ENCODE data around the gene HOXC6.

The HOXC6 gene

GRCh38 chr12:54015018-54015931 is 13.0 kb upstream of the HOXC6 start:
- DNase-seq (ENCODE audit: extremely low read depth, low read depth), result no peak
- TF ChIP-seq CTCF (IDR thresholded peaks at IDR 0.05; ENCODE audit: low read depth, low read length), result no peak

- TF ChIP-seq CTCF (IDR thresholded peaks at IDR 0.05; ENCODE audit: low read depth, low read length), result no peak
- no peak for DNase-seq (ENCODE audit: extremely low read depth, low read depth)
Observed at GRCh38 chr12:54016051-54016450, 12.2 kb upstream of the HOXC6 start.

DNA sequence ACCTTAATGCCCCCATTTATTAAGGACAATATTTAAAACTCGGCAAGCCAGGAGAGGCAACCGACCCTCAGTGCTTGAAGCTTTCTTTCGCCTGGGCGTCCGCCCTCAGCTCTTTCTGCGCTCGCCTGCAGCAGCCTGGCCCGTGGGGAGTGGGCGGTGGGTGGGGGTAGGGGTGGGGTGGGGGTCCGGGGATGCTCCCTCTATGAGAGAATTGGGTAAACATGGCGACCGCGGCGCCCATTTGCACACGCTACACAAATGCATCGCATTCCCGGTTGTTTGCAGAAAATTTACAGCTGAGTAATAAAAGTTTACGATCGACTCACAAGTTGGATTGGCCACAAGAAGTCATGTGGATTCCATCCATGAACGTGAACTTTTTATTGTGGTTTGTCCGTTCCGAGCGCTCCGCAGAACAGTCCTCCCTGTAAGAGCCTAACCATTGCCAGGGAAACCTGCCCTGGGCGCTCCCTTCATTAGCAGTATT is 11.7 kb upstream of the HOXC6 start:
- no peak for TF ChIP-seq CTCF (IDR thresholded peaks at IDR 0.05; ENCODE audit: low read depth, low read length)
- DNase-seq (ENCODE audit: extremely low read depth, low read depth), result no peak

DNA sequence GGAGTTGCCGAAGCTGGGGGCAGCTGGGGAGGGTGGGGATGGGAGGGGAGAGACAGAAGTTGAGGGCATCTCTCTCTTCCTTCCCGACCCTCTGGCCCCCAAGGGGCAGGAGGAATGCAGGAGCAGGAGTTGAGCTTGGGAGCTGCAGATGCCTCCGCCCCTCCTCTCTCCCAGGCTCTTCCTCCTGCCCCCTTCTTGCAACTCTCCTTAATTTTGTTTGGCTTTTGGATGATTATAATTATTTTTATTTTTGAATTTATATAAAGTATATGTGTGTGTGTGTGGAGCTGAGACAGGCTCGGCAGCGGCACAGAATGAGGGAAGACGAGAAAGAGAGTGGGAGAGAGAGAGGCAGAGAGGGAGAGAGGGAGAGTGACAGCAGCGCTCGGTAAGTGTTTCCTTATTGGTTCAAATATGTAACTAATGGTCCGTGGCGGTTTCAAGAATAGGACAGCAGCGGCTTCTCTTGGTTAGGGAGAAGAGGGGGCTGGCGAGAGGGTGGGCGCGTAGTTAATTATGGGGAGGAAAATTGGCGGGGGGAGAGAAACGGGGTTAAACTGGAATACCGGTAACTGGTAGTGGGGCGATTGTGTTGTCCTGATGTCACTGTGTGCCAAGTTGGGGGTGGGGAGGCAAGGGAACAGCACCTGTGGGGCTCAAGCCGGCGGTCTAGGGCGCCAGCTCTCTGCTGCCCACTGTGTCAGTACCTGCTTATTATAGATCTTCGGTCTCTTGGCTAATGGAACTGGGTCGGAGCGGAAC is 11.0 kb upstream of the HOXC6 start:
- no peak for DNase-seq (ENCODE audit: extremely low read depth, low read depth)
- TF ChIP-seq CTCF (IDR thresholded peaks at IDR 0.05; ENCODE audit: low read depth, low read length), result no peak

GRCh38 chr12:54017878-54018467 is 10.3 kb upstream of the HOXC6 start:
- no peak for DNase-seq (ENCODE audit: extremely low read depth, low read depth)

GRCh38 chr12:54018468-54018984 is 9.7 kb upstream of the HOXC6 start:
- no peak for DNase-seq (ENCODE audit: extremely low read depth, low read depth)
- no peak for TF ChIP-seq CTCF (IDR thresholded peaks at IDR 0.05; ENCODE audit: low read depth, low read length)

More at GRCh38 chr12:54017878-54018467, 10.3 kb upstream of the HOXC6 start:
- TF ChIP-seq CTCF (IDR thresholded peaks at IDR 0.05; ENCODE audit: low read depth, low read length), result no peak

Measured in AG09319 (cell line).